CD4-positive, alpha-beta T cell treated with Interferon gamma for 1 hour (primary cell): Measurements from ENCODE around the gene PSMA7.
"Not testable (repeated sequence)": the region's sequence is repeated elsewhere in the genome, so short reads cannot be mapped to it uniquely, and the experiment has no call there.

Source experiments
- DNase-seq: peaks from one replicate; pipeline ENCODE4 v3.0.0-alpha.2; 2020

The PSMA7 gene

GRCh38 chr20:62151835-62152364, 8.7 kb upstream of the PSMA7 start:
- no peak for DNase-seq

GRCh38 chr20:62151225-62151624, 8.0 kb upstream of the PSMA7 start:
- no peak for DNase-seq

GRCh38 chr20:62150310-62150575, 7.0 kb upstream of the PSMA7 start:
- DNase-seq, result no peak

- DNase-seq, result no peak
These were observed 6.5 kb upstream of the PSMA7 start for GRCh38 chr20:62149532-62150309.

GRCh38 chr20:62148908-62149314, 5.7 kb upstream of the PSMA7 start:
- DNase-seq, result no peak

GRCh38 chr20:62148383-62148782, 5.2 kb upstream of the PSMA7 start:
- DNase-seq, result not testable (repeated sequence)

GRCh38 chr20:62147528-62147927, 4.3 kb upstream of the PSMA7 start:
- no peak for DNase-seq

- no peak for DNase-seq
These were observed 3.9 kb upstream of the PSMA7 start for GRCh38 chr20:62147125-62147524.

GRCh38 chr20:62146019-62146755, 3.0 kb upstream of the PSMA7 start:
- no peak for DNase-seq

- DNase-seq, result no peak
These were observed 2.5 kb upstream of the PSMA7 start for GRCh38 chr20:62145688-62146018.

GRCh38 chr20:62143957-62144825, 997 bp upstream of the PSMA7 start:
- DNase-seq, result peak; percentile 35

GRCh38 chr20:62142252-62143080, 728 bp downstream of the PSMA7 start:
- no peak for DNase-seq

- DNase-seq, result no peak
These were observed 1.6 kb downstream of the PSMA7 start for GRCh38 chr20:62141397-62142251.

- DNase-seq, result no peak
These were observed 2.2 kb downstream of the PSMA7 start for GRCh38 chr20:62141043-62141396.

GRCh38 chr20:62139636-62140035, 3.6 kb downstream of the PSMA7 start:
- DNase-seq, result no peak

GRCh38 chr20:62138912-62139311, 4.3 kb downstream of the PSMA7 start:
- DNase-seq, result no peak

- DNase-seq, result no peak
These were observed 5.0 kb downstream of the PSMA7 start for GRCh38 chr20:62138204-62138543.

GRCh38 chr20:62137478-62138203, 5.6 kb downstream of the PSMA7 start:
- no peak for DNase-seq

GRCh38 chr20:62137092-62137384, 6.2 kb downstream of the PSMA7 start:
- no peak for DNase-seq

- DNase-seq, result peak; percentile 70
These were observed 6.7 kb downstream of the PSMA7 start for GRCh38 chr20:62136283-62137091.
